Endothelial cell (in vitro differentiated cells): ENCODE results near the gene ZNF597. TPM values are rescaled to one million over a fixed set of nuclear protein-coding genes. Genes with fewer than 3 reads are reported as not detected.
A peak's percentile ranks its signal among the peaks of the same experiment; 100 is the strongest.

ENCODE experiments used
- DNase-seq: peaks from one replicate; pipeline ENCODE4 v3.0.0; 2021; ENCODE audit warnings: low spot score
- H3K27ac Mint-ChIP-seq: one replicate; pipeline ENCODE4 v1.8.0; 2021; ENCODE audit warnings: mixed read lengths, inconsistent platforms; ENCODE audit not compliant: unreplicated experiment
- H3K27me3 Mint-ChIP-seq: one replicate; pipeline ENCODE4 v1.8.0; 2021; ENCODE audit warnings: mild to moderate bottlenecking, moderate library complexity, mixed read lengths, inconsistent platforms; ENCODE audit not compliant: unreplicated experiment
- H3K36me3 Mint-ChIP-seq: one replicate; pipeline ENCODE4 v1.8.0; 2021; ENCODE audit warnings: mild to moderate bottlenecking, low read depth, mixed read lengths, inconsistent platforms; ENCODE audit not compliant: unreplicated experiment
- H3K4me1 Mint-ChIP-seq: one replicate; pipeline ENCODE4 v1.8.0; 2021; ENCODE audit warnings: mild to moderate bottlenecking, mixed read lengths, inconsistent platforms; ENCODE audit not compliant: unreplicated experiment
- H3K4me3 Mint-ChIP-seq: one replicate; pipeline ENCODE4 v1.8.0; 2021; ENCODE audit warnings: mild to moderate bottlenecking, mixed read lengths, inconsistent platforms; ENCODE audit not compliant: unreplicated experiment
- H3K9me3 Mint-ChIP-seq: one replicate; pipeline ENCODE4 v1.8.0; 2021; ENCODE audit warnings: mixed read lengths, inconsistent platforms; ENCODE audit not compliant: unreplicated experiment
- CTCF ChIP-seq: fragments of 200-600 bp; sonication (generic); IDR thresholded peaks from one replicate; pipeline ENCODE4 v1.5.0; 2021; ENCODE audit warnings: antibody characterized with exemption; ENCODE audit not compliant: unreplicated experiment
- long read RNA-seq: library from polyadenylated mRNA; unstranded; transcript quantifications from one replicate; pipeline ENCODE4 v2.0.0, GENCODE V29; 2020; ENCODE audit not compliant: unreplicated experiment
- total RNA-seq: library from RNA; stranded (reverse); fragmentation: NEBNext Ultra II Directional; extraction: Animal tissue kit (Norgen Biotek cat#: 25700); gene quantifications from one replicate; pipeline ENCODE4 v1.2.1, GENCODE V29; 2021; ENCODE audit not compliant: unreplicated experiment

ZNF597 gene
- total RNA-seq, result 5.7 TPM
- long read RNA-seq, full-length matches to known transcripts, result 2 of 2 reads
- long read RNA-seq, partial matches to known transcripts, result 0 of 2 reads
- long read RNA-seq, other reads (novel, unspliced or antisense), result 0 of 2 reads

GRCh38 chr16:3443108-3444031 is at the start of gene ZNF597, which contains the start of gene NAA60:
Gene ZNF597, minus strand, starts transcription at chr16:3443504. Its CDS starts 351 bp downstream, at chr16:3443153.
Gene NAA60, plus strand, starts transcription at chr16:3443680. Its CDS starts 32,548 bp downstream, at chr16:3476228.
- Mint-ChIP-seq H3K27ac (peak within 1 kb of the TSS; percentile 98), H3K4me1 (peaks cover 9% of the 10 kb centered on the region), H3K9me3 (no peaks in the 10 kb centered on the region), H3K27me3 (peaks cover 17% of the 10 kb centered on the region), H3K36me3 (peaks cover 32% of the 10 kb centered on the region), H3K4me3 (peak within 1 kb of the TSS; percentile 98)
- no peak for TF ChIP-seq CTCF
- DNase-seq, result peak; percentile 66

GRCh38 chr16:3492356-3492755 is 49.1 kb upstream of the ZNF597 start:
- Mint-ChIP-seq H3K4me3 (no peak overlapping the region), H3K9me3 (no peaks in the 10 kb centered on the region), H3K27ac (no peak overlapping the region), H3K36me3 (no peaks in the 10 kb centered on the region), H3K27me3 (peaks cover 11% of the 10 kb centered on the region), H3K4me1 (no peaks in the 10 kb centered on the region)
- no peak for TF ChIP-seq CTCF
- DNase-seq, result no peak

GRCh38 chr16:3490911-3491629 is 47.8 kb upstream of the ZNF597 start:
- H3K4me3 Mint-ChIP-seq, result no peak overlapping the region
- no peaks in the 10 kb centered on the region for H3K9me3 Mint-ChIP-seq
- no peaks in the 10 kb centered on the region for H3K4me1 Mint-ChIP-seq
- H3K27ac Mint-ChIP-seq, result no peak overlapping the region
- no peak for TF ChIP-seq CTCF
- H3K36me3 Mint-ChIP-seq, result no peaks in the 10 kb centered on the region
- DNase-seq, result no peak
- H3K27me3 Mint-ChIP-seq, result peaks cover 11% of the 10 kb centered on the region

GRCh38 chr16:3488801-3489200 is 45.5 kb upstream of the ZNF597 start:
- no peaks in the 10 kb centered on the region for H3K4me1 Mint-ChIP-seq
- TF ChIP-seq CTCF, result no peak
- peak overlapping the region; percentile 61 for H3K27ac Mint-ChIP-seq
- no peaks in the 10 kb centered on the region for H3K9me3 Mint-ChIP-seq
- peaks cover 3% of the 10 kb centered on the region for H3K36me3 Mint-ChIP-seq
- H3K4me3 Mint-ChIP-seq, result no peak overlapping the region
- peaks cover 12% of the 10 kb centered on the region for H3K27me3 Mint-ChIP-seq
- DNase-seq, result no peak
